ENCODE measurements around the gene NOL6. TPM values are rescaled to one million over a fixed set of nuclear protein-coding genes. Genes with fewer than 3 reads are reported as not detected.

NOL6 gene
- total and polyA plus RNA-seq, 9 of the 15 experiments (the other 6 are each of a cell fraction or from before 2014, with no cell fraction given): 7.7 to 58.9 (median 27.0) TPM

- Histone ChIP-seq H4K20me1 (replicated peaks; ENCODE audit: control insufficient read depth, insufficient read depth, low read length) (no peaks in the 10 kb centered on the region), H3K79me2 (ENCODE audit: control insufficient read depth, insufficient read depth, low read length) (no peaks in the 10 kb centered on the region), H3K27ac (ENCODE audit: extremely low read depth, low read depth, low read length) (no peak overlapping the region), H2AFZ (ENCODE audit: low read depth, low read length) (no peak overlapping the region), H3K4me1 (replicated peaks in 1 of 2; ENCODE audit: control insufficient read depth in 2 of 2, insufficient read depth in 2 of 2, low read length in 2 of 2) (peaks cover 11 to 14% of the 10 kb centered on the region in 2 experiments; a peak in 4 of 5 replicates), H3K9me1 (ENCODE audit: control insufficient read depth, insufficient read depth, low read length) (no peaks in the 10 kb centered on the region), H3K9me3 (replicated peaks; ENCODE audit: control insufficient read depth, insufficient read depth, low read depth, low read length) (no peaks in the 10 kb centered on the region), H3K9ac (ENCODE audit: insufficient read depth in 1 of 2, low read depth in 2 of 2, low read length in 2 of 2) (no peak overlapping the region), H3K27me3 (ENCODE audit: control insufficient read depth in 2 of 2, insufficient read depth in 2 of 2, low read length in 2 of 2) (no peaks in the 10 kb centered on the region), H3K4me3 (no peak overlapping the region), H3K4me2 (ENCODE audit: insufficient read depth, low read length) (no peak overlapping the region), H3K36me3 (ENCODE audit: control insufficient read depth, insufficient read depth, low read length) (no peaks in the 10 kb centered on the region)
- 87% methylated on average over 3 of the region's 4 CpGs for WGBS (ENCODE audit: insufficient coverage, low coverage, missing lambda C conversion rate)
- in situ Hi-C loops (cut with MboI) (no loop called here), intact Hi-C loops (cut with micrococcal nuclease) (no loop called here)
- ATAC-seq: no peak
- POLR2A ChIA-PET: no interaction called here
- FAIRE-seq: no peak
- no peak for DNase-seq (ENCODE audit: extremely low read depth in 1 of 4, low spot score in 3 of 4)
- CTCF ChIA-PET (ENCODE audit: low intra/inter-chr PET ratio): no interaction called here
- BruUV-seq (replicated peaks): no TSS peak
- no peak for TF ChIP-seq KLF1 (tag; IDR thresholded peaks at IDR 0.05)
- no peak for TF ChIP-seq BCLAF1 (IDR thresholded peaks at IDR 0.05; ENCODE audit: borderline replicate concordance in 1 of 2, control insufficient read depth in 1 of 2, low read depth in 2 of 2, low read length in 1 of 2)
- no peak for TF ChIP-seq GTF2A2 (tag; IDR thresholded peaks at IDR 0.05)
- no peak for TF ChIP-seq ARNT (IDR thresholded peaks at IDR 0.05)
- TF ChIP-seq PRPF4 (IDR thresholded peaks at IDR 0.05; ENCODE audit: insufficient read depth, low read depth, low read length, poor library complexity, severe bottlenecking): no peak
- no peak for TF ChIP-seq EHMT2 (IDR thresholded peaks at IDR 0.05)
- no peak for TF ChIP-seq TARDBP (IDR thresholded peaks at IDR 0.05)
- no peak for TF ChIP-seq PHF20 (IDR thresholded peaks at IDR 0.05; ENCODE audit: partially characterized antibody)
- TF ChIP-seq ZC3H8 (IDR thresholded peaks at IDR 0.05): no peak
- TF ChIP-seq THAP7 (CRISPR knock-in tag; IDR thresholded peaks at IDR 0.05): no peak
- TF ChIP-seq KAT2B (IDR thresholded peaks at IDR 0.05; ENCODE audit: low read depth, low read length): no peak
- no peak for TF ChIP-seq ZNF449 (CRISPR knock-in tag; IDR thresholded peaks at IDR 0.05)
- TF ChIP-seq SMAD1 (IDR thresholded peaks at IDR 0.05; ENCODE audit: low read depth, low read length, partially characterized antibody): no peak
- TF ChIP-seq ZNF695 (CRISPR knock-in tag; IDR thresholded peaks at IDR 0.05): no peak
- TF ChIP-seq MITF (IDR thresholded peaks at IDR 0.05): no peak
- no peak for TF ChIP-seq FOXJ3 (CRISPR knock-in tag; IDR thresholded peaks at IDR 0.05)
Observed at GRCh38 chr9:33425128-33425533, 48.6 kb downstream of the NOL6 start.
